ENCODE results near the gene ADAMTS4. TPM values are rescaled to one million over a fixed set of nuclear protein-coding genes. Genes with fewer than 3 reads are reported as not detected.

Gene ADAMTS4
- total RNA-seq, 4 donors from 2014 or later = 1.3 to 2.6 (median 1.8) TPM

- WGBS, 2 donors = 29 to 31% methylated on average over 8 of the region's 11 CpGs
- H3K27ac ChIP-seq = peak overlapping the region; percentile 76 to 92 (median 84)
- intact Hi-C loops (cut with DNase I) = loop anchor here (5.0 to 10.0 kb wide), 2 partner anchors 65 to 147 kb away; no protein-coding TSS in a partner anchor
Measured at GRCh38 chr1:161227196-161227871, 28.5 kb upstream of the ADAMTS4 start.

GRCh38 chr1:161226759-161227158, 27.9 kb upstream of the ADAMTS4 start:
- Histone ChIP-seq H3K27ac (peak overlapping the region; percentile 76 to 92 (median 84)), H3K4me3 (peak overlapping the region; percentile 59 to 88 (median 68)), H3K27me3 (no peaks in the 10 kb centered on the region), H3K9me3 (no peaks in the 10 kb centered on the region), H3K36me3 (peaks cover 12 to 31% (median 19%) of the 10 kb centered on the region in 3 donors), H3K4me1 (peaks cover 21 to 33% (median 25%) of the 10 kb centered on the region in 3 donors)
- WGBS, 2 donors = 46 to 58% methylated on average over 3 of the region's 3 CpGs
- TF ChIP-seq CTCF (IDR thresholded peaks at IDR 0.05) = no peak
- no peak for TF ChIP-seq POLR2A (IDR thresholded peaks at IDR 0.05)
- intact Hi-C loops (cut with DNase I) = loop anchor here (5.0 to 10.0 kb wide), 2 partner anchors 66 to 148 kb away; no protein-coding TSS in a partner anchor
- no peak for DNase-seq

More at GRCh38 chr1:161227196-161227871, 28.5 kb upstream of the ADAMTS4 start:
- H3K4me1 ChIP-seq = peaks cover 21 to 33% (median 25%) of the 10 kb centered on the region in 3 donors
- H3K9me3 ChIP-seq = no peaks in the 10 kb centered on the region
- TF ChIP-seq CTCF (IDR thresholded peaks at IDR 0.05) (peak; percentile 86 to 95 (median 93)), POLR2A (IDR thresholded peaks at IDR 0.05) (no peak)
- no peaks in the 10 kb centered on the region for H3K27me3 ChIP-seq
- peak overlapping the region; percentile 11 to 88 (median 46) for H3K4me3 ChIP-seq
- peaks cover 12 to 31% (median 19%) of the 10 kb centered on the region in 3 donors for H3K36me3 ChIP-seq
- DNase-seq = no peak

GRCh38 chr1:161226320-161226711, 27.5 kb upstream of the ADAMTS4 start:
- Histone ChIP-seq H3K27ac (peak overlapping the region; percentile 76 to 92 (median 84)), H3K4me3 (peak overlapping the region; percentile 59 to 88 (median 68)), H3K27me3 (no peaks in the 10 kb centered on the region), H3K9me3 (no peaks in the 10 kb centered on the region), H3K4me1 (peaks cover 21 to 33% (median 25%) of the 10 kb centered on the region in 3 donors), H3K36me3 (peaks cover 12 to 31% (median 19%) of the 10 kb centered on the region in 3 donors)
- TF ChIP-seq POLR2A (IDR thresholded peaks at IDR 0.05) (no peak), CTCF (IDR thresholded peaks at IDR 0.05) (no peak)
- intact Hi-C loops (cut with DNase I) = loop anchor here (5.0 to 10.0 kb wide), 2 partner anchors 66 to 148 kb away; no protein-coding TSS in a partner anchor
- WGBS, 2 donors = 0 to 2% methylated on average over 3 to 6 of the region's 15 CpGs
- DNase-seq = no peak

GRCh38 chr1:161225534-161226319, 26.9 kb upstream of the ADAMTS4 start, which contains the start of gene TOMM40L:
Gene TOMM40L, plus strand, starts transcription at chr1:161226060. Its CDS starts 430 bp downstream, at chr1:161226490.
- intact Hi-C loops (cut with DNase I) = loop anchor here (5.0 to 10.0 kb wide), 2 partner anchors 67 to 149 kb away; no protein-coding TSS in a partner anchor
- DNase-seq = peak; percentile 61
- H3K36me3 ChIP-seq = peaks cover 12 to 27% (median 19%) of the 10 kb centered on the region in 3 donors
- no peaks in the 10 kb centered on the region for H3K9me3 ChIP-seq
- H3K27ac ChIP-seq = peak within 1 kb of the TSS; percentile 76 to 92 (median 84)
- no peaks in the 10 kb centered on the region for H3K27me3 ChIP-seq
- 6 to 10% methylated on average over 13 to 15 of the region's 16 CpGs for WGBS, 2 donors
- peak within 1 kb of the TSS; percentile 59 to 88 (median 68) for H3K4me3 ChIP-seq
- peak; percentile 44 to 73 (median 56) for TF ChIP-seq CTCF (IDR thresholded peaks at IDR 0.05)
- TF ChIP-seq POLR2A (IDR thresholded peaks at IDR 0.05) = no peak
- peaks cover 21 to 33% (median 25%) of the 10 kb centered on the region in 3 donors for H3K4me1 ChIP-seq
